Gastroesophageal sphincter (tissue), 4 donors: Measurements from ENCODE around the gene GATA5. TPM values are rescaled to one million over a fixed set of nuclear protein-coding genes. Genes with fewer than 3 reads are reported as not detected.

Experiments used
- ATAC-seq: fragments of 150-250 bp; one replicate; pipeline ENCODE4 v1.9.1; 2016; ENCODE audit warnings: mild to moderate bottlenecking, moderate library complexity
- H3K27ac ChIP-seq, 4 donors: fragments of 200-600 bp; sonication (generic) in 3 of 4; 1 replicate in 3 of 4; 2 replicates in 1 of 4; pipeline ENCODE4 v1.5.1; 2016 to 2019
- H3K27me3 ChIP-seq: fragments of 200-600 bp; sonication (generic); one replicate; pipeline ENCODE4 v1.5.1; 2019
- H3K36me3 ChIP-seq, 2 donors: fragments of 200-600 bp; sonication (generic); one replicate each; pipeline ENCODE4 v1.5.1; 2019; ENCODE audit warnings: control low read depth in 1 of 2
- H3K4me1 ChIP-seq, 3 donors: fragments of 200-600 bp; sonication (generic); 1 replicate in 2 of 3; 2 replicates in 1 of 3; pipeline ENCODE4 v1.5.1; 2016 to 2019; ENCODE audit warnings: control low read depth in 2 of 3
- H3K4me3 ChIP-seq, 2 donors: fragments of 200-600 bp; sonication (generic); one replicate each; pipeline ENCODE4 v1.5.1; 2019; ENCODE audit warnings: mild to moderate bottlenecking in 1 of 2, moderate library complexity in 1 of 2
- H3K9me3 ChIP-seq, 3 donors: fragments of 200-600 bp; sonication (generic); one replicate each; pipeline ENCODE4 v1.5.1; 2017 to 2019; ENCODE audit warnings: control low read depth in 2 of 3
- EP300 ChIP-seq: sonication (generic); formaldehyde crosslinking; IDR thresholded peaks from one replicate; pipeline ENCODE4 v1.6.1; 2017; ENCODE audit warnings: antibody characterized with exemption, mild to moderate bottlenecking
- POLR2A ChIP-seq, 2 donors: fragments of 450-650 bp; IDR thresholded peaks; one replicate each; pipeline ENCODE4 v1.6.1; 2017; ENCODE audit warnings: antibody characterized with exemption in 2 of 2, mild to moderate bottlenecking in 2 of 2, moderate library complexity in 1 of 2
- POLR2AphosphoS5 ChIP-seq: sonication (generic); formaldehyde crosslinking; IDR thresholded peaks from one replicate; pipeline ENCODE4 v1.6.1; 2017; ENCODE audit warnings: antibody characterized with exemption
- WGBS, 2 donors: methylation state at CpG; one replicate each; pipeline ENCODE4 v1.1.5; 2018; ENCODE audit warnings: low coverage in 1 of 2; 5-methylcytosine and 5-hydroxymethylcytosine counted together
- total RNA-seq, 4 donors: library from RNA; depleted of rRNA; stranded (reverse); fragments of >200 nt; gene quantifications; one replicate each; pipeline ENCODE4 v1.1.0, GENCODE V29; 2016
- TF ChIP-seq, protein P1 (sequence below), 4 experiments: fragments of 200-600 bp in 2 of 4; fragments of 450-650 bp in 2 of 4; sonication (generic) in 1 of 4; IDR thresholded peaks; one replicate each; pipeline ENCODE4 v1.5.1; 2017 to 2019; ENCODE audit warnings: antibody characterized with exemption in 4 of 4, mild to moderate bottlenecking in 2 of 4, moderate library complexity in 2 of 4

The GATA5 gene
- total RNA-seq, 4 donors from 2014 or later: 0.31 to 2.2 (median 1.1) TPM

DNA sequence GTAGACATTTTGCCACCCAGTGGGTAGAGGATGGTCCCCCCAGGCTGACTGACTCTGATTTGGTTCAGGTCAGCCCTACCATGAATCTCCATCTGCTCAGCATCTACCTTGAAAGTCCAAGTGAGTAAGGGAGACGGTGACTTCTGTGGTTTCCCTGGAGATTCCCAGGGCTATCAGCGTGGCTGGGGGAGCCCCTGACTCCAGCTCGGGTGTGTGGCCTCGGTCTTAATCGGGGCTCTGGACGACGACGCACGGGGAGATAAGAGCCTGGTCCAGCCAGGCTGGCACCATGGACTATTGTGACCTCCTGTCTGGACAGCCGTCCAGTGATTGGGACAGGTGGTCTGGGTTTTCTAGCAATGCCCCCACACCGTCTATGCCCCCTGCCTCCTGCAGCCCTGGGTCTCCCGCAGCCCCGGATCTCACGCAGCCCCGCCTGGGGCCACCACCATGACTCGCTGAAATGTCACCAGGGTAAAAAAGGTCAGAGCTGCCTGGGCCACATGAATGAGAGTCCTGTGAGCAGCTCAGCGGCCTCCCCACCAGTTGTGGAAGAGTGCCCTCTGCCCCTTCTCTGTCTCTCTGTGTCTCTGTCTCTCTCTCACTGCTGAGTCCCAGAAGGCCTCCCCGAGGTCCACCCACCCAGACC, 47.1 kb upstream of the GATA5 start:
- H3K27me3 ChIP-seq: peaks cover 65% of the 10 kb centered on the region
- no peak for ATAC-seq
- H3K4me1 ChIP-seq: peaks cover 0 to 15% (median 0%) of the 10 kb centered on the region in 3 donors
- H3K27ac ChIP-seq: no peak overlapping the region
- no peak for TF ChIP-seq EP300
- no peak for TF ChIP-seq POLR2A (IDR thresholded peaks at IDR 0.05)
- TF ChIP-seq, protein P1, sequence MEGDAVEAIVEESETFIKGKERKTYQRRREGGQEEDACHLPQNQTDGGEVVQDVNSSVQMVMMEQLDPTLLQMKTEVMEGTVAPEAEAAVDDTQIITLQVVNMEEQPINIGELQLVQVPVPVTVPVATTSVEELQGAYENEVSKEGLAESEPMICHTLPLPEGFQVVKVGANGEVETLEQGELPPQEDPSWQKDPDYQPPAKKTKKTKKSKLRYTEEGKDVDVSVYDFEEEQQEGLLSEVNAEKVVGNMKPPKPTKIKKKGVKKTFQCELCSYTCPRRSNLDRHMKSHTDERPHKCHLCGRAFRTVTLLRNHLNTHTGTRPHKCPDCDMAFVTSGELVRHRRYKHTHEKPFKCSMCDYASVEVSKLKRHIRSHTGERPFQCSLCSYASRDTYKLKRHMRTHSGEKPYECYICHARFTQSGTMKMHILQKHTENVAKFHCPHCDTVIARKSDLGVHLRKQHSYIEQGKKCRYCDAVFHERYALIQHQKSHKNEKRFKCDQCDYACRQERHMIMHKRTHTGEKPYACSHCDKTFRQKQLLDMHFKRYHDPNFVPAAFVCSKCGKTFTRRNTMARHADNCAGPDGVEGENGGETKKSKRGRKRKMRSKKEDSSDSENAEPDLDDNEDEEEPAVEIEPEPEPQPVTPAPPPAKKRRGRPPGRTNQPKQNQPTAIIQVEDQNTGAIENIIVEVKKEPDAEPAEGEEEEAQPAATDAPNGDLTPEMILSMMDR (IDR thresholded peaks at IDR 0.05): no peak
- no peak for TF ChIP-seq POLR2AphosphoS5
- no peaks in the 10 kb centered on the region for H3K9me3 ChIP-seq
- 64 to 73% methylated on average over 2 to 16 of the region's 18 CpGs for WGBS, 2 donors
- H3K36me3 ChIP-seq: no peaks in the 10 kb centered on the region
- H3K4me3 ChIP-seq: no peak overlapping the region

DNA sequence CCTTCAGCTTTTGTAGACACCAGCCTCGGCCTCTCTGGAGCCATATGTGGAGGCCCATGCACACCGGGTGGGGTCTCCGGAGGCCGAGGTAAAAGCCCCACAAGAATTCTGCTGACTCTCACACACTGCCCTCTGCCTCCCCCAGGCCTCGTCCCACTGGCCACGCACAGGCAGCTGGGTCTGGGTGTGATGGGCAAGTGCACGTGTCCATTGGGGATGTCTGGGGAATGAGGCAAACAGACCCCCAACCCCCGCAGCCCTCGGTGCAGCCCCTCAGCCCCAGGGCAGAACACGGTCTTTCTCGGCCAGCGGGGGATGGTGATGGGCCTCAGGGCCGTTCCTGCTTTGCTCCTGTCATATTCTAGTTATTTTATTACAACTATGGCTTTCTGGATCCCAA, 44.0 kb upstream of the GATA5 start:
- Histone ChIP-seq H3K4me1 (peaks cover 0 to 11% (median 0%) of the 10 kb centered on the region in 3 donors), H3K9me3 (no peaks in the 10 kb centered on the region), H3K36me3 (no peaks in the 10 kb centered on the region), H3K27ac (no peak overlapping the region), H3K27me3 (peaks cover 68% of the 10 kb centered on the region), H3K4me3 (no peak overlapping the region)
- TF ChIP-seq POLR2AphosphoS5: no peak
- TF ChIP-seq POLR2A (IDR thresholded peaks at IDR 0.05): no peak
- TF ChIP-seq EP300: no peak
- TF ChIP-seq, protein P1 (IDR thresholded peaks at IDR 0.05): no peak
- 90 to 92% methylated on average over 4 to 8 of the region's 13 CpGs for WGBS, 2 donors
- ATAC-seq: no peak

DNA sequence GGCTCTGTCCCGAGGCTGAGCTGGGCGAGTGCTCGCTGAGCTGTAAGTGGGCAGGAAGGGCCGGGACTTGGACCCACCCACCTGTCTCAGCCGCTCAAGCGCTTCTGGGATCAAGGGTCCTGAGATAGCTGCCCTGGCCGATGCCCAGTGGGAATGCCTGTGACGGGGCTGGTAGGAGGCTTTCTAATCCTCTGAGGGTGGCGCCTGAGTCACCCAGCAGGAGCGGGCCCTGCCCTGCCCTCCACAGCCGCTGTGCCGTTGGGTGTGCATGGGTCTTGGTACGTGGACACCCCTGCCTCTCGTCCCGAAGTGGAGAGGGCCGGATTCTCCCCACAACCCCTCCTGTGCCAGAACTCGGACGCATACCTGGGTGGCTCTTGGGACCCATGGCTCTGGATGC, 43.1 kb upstream of the GATA5 start:
- H3K4me3 ChIP-seq: no peak overlapping the region
- H3K9me3 ChIP-seq: no peaks in the 10 kb centered on the region
- peaks cover 0 to 2% (median 0%) of the 10 kb centered on the region in 3 donors for H3K4me1 ChIP-seq
- no peaks in the 10 kb centered on the region for H3K36me3 ChIP-seq
- ATAC-seq: no peak
- TF ChIP-seq EP300 (no peak), POLR2A (IDR thresholded peaks at IDR 0.05) (no peak), POLR2AphosphoS5 (no peak)
- TF ChIP-seq, protein P1 (IDR thresholded peaks at IDR 0.05): no peak
- peaks cover 70% of the 10 kb centered on the region for H3K27me3 ChIP-seq
- 60% methylated on average over 1 of the region's 18 CpGs; no CpG with 5 or more reads in 1 of the 2 donors for WGBS, 2 donors
- no peak overlapping the region for H3K27ac ChIP-seq

DNA sequence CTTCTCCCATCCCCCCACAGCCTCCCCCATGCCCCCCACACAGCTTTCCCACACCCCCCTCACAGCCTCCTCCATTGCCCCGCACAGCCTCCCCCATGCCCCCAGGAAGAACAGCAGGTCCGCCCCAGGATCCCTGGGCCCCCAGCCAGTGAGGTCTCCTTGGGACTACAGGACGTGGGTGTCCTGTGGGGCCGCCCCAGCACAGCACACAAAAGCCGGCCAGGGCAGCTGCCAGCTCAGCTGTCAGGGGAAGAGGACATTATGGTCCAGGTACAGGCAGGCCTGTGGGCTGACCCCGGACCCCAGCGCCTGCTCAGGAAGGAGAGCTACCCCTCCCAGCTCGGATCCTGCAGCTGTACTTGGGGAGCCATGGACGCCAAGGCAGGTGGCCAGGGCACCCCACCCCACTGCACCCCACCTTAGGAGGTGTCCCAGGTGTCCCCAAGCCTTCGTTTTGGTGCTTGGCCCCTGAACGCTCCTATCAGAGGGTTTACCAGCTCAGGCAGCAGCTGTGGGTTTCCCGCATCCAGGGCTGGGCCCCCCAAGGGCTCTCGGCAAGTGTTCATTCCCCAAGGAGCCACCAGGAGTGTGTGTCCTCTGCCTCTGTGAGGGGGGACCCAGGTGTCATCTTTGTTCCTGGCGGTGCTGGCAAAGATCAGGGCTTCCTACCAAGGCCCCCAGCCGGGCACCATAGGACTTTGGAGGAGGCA, 42.3 kb upstream of the GATA5 start:
- no peaks in the 10 kb centered on the region for H3K4me1 ChIP-seq
- peaks cover 68% of the 10 kb centered on the region for H3K27me3 ChIP-seq
- no peaks in the 10 kb centered on the region for H3K9me3 ChIP-seq
- H3K36me3 ChIP-seq: no peaks in the 10 kb centered on the region
- TF ChIP-seq POLR2AphosphoS5: no peak
- no peak for TF ChIP-seq POLR2A (IDR thresholded peaks at IDR 0.05)
- TF ChIP-seq EP300: no peak
- TF ChIP-seq, protein P1 (IDR thresholded peaks at IDR 0.05): no peak
- WGBS, 2 donors: 100% methylated on average over 2 of the region's 15 CpGs; no CpG with 5 or more reads in 1 of the 2 donors
- ATAC-seq: no peak
- H3K4me3 ChIP-seq: no peak overlapping the region
- no peak overlapping the region for H3K27ac ChIP-seq

DNA sequence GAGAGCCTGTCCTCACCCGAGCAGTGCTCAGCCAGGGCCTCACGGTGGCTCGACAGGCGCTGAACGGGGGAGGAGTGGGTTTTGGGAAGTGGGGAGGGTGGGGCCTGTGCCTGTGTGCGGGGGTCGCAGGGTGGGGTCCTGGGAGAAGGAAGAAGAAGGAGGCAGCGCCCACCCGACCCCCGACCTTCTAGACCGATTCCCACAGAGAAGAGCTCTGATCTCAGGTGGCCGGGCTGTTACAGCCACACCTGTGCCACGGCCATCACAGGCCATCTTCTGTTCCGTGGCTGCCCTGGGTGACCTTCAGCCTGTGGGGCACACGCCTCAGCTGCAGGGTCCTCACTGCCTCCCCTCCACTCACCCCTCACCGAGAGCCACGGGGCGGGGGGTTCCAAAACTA, 41.4 kb upstream of the GATA5 start:
- Histone ChIP-seq H3K27ac (no peak overlapping the region), H3K9me3 (no peaks in the 10 kb centered on the region), H3K4me3 (no peak overlapping the region), H3K36me3 (no peaks in the 10 kb centered on the region), H3K4me1 (peaks cover 0 to 6% (median 4%) of the 10 kb centered on the region in 3 donors), H3K27me3 (peaks cover 68% of the 10 kb centered on the region)
- TF ChIP-seq EP300: no peak
- TF ChIP-seq, protein P1 (IDR thresholded peaks at IDR 0.05): no peak
- TF ChIP-seq POLR2A (IDR thresholded peaks at IDR 0.05): no peak
- no peak for TF ChIP-seq POLR2AphosphoS5
- no peak for ATAC-seq
- 72% methylated on average over 3 to 8 of the region's 18 CpGs for WGBS, 2 donors
